ENCODE measurements around the gene MGLL.

DNA sequence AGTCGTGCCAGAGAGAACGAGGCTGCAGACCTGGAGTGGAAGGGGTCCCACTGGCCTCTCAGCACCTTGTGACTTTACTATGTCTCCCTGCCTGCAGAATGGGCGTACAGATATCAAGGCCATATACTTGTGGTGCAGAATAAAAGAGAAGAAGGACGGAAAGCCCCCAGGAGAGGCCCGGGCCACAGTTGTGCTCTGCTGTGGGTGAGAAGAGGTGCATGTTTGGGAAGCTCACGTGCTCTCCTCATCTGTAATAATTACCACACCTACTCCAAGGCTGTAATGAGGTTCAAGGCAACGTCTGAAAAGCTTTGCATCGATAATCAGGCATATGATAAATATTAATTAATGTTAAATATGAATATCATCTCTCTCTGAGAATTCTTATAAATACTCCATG is 58.0 kb downstream of the MGLL start:
- TF ChIP-seq, protein P1, sequence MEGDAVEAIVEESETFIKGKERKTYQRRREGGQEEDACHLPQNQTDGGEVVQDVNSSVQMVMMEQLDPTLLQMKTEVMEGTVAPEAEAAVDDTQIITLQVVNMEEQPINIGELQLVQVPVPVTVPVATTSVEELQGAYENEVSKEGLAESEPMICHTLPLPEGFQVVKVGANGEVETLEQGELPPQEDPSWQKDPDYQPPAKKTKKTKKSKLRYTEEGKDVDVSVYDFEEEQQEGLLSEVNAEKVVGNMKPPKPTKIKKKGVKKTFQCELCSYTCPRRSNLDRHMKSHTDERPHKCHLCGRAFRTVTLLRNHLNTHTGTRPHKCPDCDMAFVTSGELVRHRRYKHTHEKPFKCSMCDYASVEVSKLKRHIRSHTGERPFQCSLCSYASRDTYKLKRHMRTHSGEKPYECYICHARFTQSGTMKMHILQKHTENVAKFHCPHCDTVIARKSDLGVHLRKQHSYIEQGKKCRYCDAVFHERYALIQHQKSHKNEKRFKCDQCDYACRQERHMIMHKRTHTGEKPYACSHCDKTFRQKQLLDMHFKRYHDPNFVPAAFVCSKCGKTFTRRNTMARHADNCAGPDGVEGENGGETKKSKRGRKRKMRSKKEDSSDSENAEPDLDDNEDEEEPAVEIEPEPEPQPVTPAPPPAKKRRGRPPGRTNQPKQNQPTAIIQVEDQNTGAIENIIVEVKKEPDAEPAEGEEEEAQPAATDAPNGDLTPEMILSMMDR (conservative IDR thresholded peaks at IDR 0.05 in 1 of 2, IDR thresholded peaks at IDR 0.05 in 1 of 2; ENCODE audit: extremely low read depth in 1 of 2, insufficient read depth in 1 of 2, low read depth in 1 of 2, low read length in 2 of 2) = no peak
- no peak for TF ChIP-seq EZH2 (IDR thresholded peaks at IDR 0.05; ENCODE audit: borderline replicate concordance, low read length)
